ENCODE data around the gene SLC6A11.

SLC6A11 gene

DNA sequence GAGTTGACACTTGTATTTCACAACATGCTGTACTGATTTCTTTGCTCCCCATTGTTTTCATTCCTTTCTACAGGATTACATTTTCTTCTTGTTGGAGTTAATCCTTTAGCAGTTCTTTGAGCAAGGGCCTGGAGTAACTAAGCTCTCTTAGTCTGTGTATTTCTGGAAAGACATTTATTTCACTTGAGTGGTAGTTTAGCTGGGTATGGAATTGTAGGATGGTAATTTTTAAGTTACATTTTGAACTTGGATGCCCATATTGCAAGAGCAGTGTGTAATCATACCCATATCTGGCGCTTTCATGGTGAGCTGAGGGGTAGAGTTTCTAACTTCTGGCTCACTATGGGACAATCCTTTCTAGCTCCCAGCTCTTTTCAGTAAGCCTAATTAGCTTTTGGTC lies 74.6 kb downstream of the SLC6A11 start:
- DNase-seq = no peak

DNA sequence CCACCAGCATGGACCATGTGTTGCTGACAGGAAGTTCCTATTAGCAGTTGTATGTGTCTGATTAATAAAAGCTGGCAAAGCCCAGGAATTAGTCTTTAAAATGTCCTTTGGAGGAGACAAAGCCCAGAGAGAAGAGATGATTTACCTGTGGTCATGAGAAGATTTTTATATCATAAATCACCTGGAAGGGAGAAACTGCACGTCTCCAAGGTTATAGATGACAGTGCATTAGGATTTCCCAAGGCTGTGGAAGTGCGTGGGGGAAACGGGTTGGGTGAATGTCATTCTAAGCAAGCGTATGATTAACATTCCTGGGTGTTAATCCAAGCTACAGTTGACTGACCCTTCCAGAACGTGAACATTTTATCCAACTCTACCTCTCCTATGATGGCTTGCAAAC lies 76.6 kb downstream of the SLC6A11 start:
- DNase-seq = no peak

DNA sequence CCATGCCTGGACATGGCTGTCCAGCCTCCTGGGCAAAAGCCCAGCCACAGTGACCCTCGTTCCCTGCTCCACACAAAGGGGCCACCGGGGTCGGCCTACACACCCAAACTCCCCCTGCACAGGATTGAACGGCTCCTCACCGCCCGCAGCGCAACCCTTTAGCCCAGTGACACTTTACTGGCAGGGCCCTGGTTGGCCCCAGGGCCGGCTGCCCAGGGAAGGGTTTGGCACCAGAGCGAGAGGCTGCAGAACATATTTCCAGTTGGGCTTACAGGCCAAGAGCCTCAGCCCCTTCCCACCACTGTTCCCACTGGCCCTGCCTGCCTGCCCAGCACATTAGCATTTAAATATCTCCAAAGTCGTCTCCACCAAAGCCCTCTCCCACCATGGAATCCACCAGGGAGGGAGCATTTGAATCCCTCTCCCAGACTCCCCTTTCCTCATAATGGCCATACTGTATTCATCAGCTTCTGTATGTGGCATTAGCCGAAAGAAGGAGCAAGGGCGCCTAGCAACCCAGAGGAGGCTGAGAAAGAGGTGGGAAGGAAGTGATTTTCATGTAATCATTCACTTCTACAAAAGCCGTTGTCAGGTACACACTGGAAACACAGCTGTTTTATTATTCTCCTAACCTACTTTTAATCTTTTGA lies 85.4 kb downstream of the SLC6A11 start:
- no peak for DNase-seq

DNA sequence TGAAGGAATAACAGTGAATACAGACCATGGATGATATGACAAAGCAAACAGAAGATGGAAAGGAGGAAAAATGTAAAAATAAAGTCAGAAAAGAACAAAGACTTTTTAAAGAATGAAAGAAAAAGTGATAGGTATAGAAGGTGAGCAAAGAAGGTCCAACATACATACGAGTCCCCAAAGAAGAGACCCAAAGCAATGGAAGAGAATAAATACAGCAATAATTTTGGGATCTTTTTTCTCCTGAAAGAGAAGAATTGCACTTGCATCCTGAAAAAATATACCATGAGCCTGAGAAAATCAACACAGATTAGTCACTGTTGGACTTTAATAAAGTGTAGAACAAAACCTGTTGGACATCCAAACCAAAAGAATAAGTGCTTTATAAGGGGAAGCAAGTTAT lies 91.2 kb downstream of the SLC6A11 start:
- no peak for DNase-seq

DNA sequence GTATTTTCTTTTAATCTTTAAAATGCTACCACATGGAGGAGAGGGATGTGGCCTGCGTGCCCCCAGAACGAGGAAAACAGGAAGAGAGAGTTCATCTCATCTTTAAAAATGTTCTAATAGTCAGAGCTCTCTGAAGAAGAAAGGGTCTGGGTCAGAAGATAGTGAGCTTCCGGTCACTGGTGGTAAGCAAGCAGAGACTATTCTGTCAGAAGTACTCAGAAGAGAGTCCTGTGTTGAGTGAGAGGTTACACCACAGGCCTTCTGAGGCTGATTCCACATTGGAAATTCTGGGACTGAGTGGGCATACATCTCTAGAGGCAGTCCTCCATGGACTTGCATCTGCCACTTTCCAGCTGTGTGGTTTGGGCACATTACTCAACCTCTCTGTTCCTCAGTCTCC lies 94.3 kb downstream of the SLC6A11 start:
- no peak for DNase-seq

DNA sequence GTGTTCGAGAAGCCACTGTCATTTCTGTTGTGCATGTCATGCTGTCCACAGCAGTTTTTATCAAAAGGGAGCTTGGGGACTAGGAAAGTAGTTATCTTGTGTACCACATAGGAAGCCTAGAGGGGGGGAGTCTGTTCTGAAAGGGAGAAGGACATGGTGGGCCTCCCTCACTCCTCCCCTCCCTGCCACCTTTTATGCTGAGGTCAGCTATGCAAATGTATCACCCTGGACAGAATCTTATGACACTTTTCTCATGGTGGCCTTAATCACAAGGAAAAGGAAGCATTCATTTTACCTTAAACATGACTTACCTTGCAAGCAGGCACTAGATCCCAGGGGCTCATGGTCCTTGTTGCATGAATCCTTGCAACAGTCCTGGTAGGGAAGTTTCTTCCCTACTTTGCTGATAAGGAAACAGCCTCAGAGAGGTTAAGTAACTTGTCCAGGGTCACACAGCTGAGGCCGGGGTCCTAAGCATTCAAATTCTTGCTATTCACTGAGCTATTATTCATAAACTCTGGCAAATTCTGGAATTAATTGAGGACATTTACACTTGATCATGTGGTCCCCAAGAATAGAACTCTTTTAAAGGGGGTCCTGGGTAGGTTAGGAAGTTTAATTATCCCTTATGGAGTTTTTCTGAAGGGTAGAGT lies 95.4 kb downstream of the SLC6A11 start:
- no peak for DNase-seq

DNA sequence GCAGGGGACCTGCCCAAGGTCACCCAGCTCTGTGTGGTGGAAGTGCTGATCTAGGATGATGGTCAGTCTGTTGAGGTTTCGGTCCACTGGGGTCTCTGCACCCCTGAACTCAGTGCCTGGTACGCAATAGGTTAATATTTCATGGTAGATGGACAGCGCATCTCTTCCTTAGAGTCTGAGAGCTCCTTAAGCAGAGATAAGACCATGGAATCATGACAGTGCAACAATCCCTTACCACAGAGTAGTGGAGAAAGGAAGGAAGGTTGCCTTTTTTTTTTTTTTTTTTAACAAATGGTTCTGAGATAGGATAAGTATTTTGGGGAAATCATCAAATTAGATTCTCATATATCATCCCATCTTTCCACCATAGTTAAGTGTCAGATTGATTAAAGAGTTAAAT lies 96.8 kb downstream of the SLC6A11 start:
- DNase-seq = no peak

DNA sequence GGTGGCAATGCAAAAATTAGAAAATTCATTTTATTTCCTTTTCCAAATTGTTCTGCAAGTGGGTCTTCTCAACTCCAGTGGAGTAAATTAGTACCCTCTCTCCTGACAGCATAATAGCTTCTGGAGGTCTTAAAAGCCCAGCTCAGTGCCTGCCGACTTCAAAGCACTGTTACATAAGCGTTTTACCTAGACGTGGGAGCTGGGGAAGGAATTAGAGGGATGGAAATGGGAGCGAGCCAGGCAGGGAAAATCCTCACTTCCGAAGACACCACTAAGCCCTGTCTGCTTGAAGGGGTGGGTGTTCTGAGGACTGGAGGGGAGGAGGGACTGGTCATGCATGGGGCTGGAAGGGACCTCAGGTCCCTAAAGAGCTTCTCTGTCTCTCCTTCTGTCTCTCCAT lies 99.3 kb downstream of the SLC6A11 start:
- DNase-seq = no peak

DNA sequence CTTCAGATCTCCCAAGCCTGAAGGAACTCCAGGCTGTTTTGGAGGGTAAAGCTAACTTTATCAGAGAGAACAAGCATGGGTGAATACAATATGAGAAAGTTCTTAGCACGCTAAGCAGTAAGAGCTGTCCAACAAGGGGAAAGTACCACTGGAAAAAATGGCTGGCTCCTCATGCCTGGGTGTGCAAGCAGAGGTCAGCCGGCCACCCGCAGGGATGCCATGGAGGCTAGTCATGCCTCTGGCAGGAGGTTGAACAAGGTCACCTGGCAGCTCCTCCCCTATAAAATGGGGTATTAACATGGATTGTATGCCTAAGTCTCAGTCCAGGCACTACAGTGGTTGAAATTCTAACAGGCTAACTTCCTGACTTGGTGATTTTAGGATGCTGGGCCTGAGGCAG lies 101.1 kb downstream of the SLC6A11 start:
- DNase-seq = no peak

DNA sequence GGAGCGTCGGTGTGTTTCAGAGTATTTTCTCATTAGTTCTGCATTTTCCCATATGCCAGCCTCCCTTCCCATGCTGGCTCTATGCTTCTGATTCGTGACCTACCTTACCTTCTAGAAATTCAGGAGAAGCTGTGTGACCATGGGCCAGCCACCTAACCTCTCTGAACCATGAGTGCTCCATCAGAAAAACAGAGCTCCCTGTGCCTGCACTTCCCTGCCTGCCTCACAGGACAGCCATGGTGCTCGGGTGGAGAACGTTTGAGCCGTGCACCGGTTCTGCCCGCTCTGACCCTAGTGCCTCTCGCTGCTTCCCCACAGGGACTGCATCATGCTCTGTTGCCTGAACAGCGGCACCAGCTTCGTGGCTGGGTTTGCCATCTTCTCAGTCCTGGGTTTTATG lies 102.0 kb downstream of the SLC6A11 start:
- no peak for DNase-seq

DNA sequence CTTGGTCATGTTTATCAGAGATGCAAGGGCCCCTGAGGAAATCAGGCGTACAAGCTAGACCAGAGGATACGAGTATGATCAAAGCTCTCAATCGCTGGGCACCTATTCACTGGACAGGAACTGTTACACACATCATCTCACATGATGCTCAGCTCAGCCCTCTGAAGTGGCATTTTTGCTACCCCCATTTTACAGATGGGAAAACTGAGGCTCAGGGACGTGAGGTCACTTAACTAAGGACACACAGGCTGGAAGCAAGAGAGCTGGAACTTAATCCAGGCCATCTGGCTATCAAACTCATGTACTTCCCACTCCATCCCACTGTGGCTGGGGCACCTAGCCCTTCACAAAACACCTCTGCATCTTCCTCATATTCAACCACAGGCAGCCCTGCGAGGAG lies 103.6 kb downstream of the SLC6A11 start:
- no peak for DNase-seq

DNA sequence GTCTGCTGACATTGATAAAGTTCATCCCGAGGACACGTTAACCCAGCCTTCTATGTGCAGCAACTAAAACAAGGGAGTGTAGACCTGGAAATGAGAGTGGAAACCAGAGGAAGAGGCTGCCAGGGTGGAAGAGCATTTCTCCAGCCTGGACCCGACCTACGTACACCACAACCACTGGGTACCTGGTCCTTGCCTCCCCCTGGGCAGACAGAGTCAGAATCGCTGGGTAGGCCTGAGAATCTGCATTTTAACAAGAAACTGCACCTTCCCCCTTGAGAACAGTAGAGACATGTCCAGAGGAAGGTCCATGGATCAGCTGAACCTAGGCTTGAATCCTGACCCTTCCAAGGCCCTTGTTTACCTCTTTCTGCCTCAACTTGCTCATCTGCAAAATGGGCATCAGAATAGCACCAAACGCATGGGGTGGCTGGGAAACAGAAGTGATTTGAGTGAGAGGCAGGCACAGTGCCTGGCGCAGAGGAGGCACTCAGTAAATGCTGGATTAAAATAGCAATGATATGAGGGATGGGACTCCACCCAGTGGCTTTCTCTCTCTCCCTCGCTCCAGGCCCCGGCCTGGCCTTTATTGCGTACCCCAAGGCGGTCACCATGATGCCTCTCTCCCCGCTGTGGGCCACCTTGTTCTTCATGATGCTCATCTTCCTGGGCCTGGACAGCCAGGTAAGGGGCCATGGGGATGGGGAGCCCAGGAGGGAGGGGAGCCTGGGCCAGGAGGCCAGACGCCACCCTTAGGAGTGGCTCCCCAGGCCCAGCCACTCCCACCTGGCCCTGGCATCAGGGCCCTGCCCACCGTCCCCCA lies 109.6 kb downstream of the SLC6A11 start:
- DNase-seq = no peak

DNA sequence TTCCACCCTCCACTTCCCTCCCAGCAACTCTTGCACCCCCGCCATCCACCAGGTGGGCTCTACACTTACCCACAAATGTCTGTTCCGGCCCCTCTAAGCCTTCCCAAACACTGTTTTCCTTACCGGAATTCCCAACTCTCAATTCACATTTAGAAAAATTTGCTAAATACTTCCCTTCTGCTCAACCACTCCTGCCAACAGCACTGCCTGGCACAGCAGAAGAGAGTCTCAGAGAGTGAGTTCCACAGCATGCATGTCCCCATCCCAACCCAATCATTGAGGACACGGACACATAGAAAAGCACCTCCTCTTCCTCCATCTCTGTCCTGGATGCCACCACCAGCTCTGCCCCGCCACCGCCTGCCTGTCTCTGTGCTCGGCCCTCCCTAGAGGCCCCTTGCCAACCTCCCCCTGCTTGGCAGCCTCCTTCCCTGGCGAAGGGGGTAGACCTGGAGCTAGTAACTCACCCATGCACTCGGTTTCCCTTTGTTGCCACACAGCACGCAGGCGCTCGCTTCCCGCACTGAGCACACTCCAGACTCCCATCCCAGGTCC lies 110.3 kb downstream of the SLC6A11 start:
- DNase-seq = no peak

DNA sequence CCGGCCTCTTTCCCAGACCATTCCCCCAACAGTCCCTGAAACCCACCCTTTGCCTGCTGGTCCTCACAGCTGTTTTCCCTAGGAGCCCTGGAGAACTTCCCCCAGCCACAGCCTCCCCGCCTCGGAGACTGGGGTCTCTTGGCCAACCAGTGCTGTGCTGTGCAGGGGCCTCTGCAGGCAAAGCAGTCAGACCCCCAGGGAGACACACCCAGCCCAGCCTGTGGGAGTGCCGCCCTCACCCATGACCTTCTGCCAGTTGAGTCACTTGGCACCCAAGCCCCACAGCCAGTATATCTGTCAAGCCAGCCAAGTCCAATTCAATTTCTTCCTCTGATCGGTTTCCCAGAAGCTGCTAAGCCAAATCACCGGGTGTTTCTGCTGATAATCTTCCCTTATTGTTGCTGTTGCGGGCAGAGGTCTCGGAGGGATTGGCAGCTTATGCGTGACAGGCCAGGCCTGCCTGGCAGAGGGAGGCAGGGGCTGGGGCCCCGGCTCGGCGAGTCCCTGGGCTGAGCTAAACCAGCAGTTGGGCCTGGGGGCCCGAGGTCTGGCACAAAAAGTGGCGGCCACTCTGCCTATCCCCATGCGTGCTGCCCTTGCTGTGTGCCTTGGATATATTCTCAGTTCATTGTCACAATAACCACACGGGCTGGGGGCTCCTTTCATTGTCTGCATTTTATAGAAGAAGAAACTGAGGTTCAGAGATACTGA lies 110.9 kb downstream of the SLC6A11 start:
- DNase-seq = no peak

DNA sequence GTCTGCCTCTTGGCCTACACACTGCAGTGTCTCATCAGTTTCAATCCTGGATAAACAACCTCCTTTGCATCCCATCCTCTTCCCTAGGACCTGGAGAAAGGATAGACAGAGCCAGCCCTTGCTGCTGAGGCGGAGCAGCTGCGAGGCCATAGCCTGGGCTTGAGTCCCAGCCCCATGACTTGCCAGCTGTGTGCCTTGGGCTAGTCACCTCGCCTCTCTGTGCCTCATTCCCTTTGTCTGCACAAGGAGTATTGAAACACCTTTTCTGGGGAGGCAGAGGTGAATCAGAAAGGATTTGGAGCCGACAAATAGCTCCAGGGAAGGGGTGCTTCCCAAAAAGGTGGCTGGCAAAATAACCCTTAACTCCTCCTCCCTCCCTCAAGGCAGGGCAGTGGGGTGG lies 111.5 kb downstream of the SLC6A11 start:
- DNase-seq = no peak

DNA sequence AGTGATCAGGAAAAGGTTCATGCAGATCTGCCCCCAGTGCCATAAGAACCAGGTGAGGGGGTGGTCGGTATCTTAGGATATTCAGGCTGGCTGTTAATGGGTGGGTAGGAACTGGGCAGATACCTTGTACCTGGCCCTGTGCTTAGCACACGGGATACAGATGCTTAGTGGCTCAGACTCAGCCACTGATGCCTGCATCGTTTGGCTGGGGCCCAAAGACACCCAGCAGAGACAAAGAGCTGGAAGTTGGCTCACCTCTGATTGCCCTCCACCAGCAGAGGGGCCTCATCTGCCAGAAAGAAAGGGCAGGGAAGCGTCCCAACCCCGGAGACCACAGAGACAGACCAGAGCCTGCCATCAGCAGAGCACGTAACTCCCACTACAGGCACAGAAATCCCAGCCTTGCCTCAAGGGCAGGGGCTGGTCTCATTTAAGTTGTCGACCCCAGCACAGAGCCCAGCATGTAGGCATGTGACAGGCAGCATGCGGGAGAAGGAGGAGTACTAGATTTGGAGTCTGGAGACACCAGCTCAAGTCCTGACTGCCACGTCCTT lies 112.5 kb downstream of the SLC6A11 start:
- DNase-seq = no peak

DNA sequence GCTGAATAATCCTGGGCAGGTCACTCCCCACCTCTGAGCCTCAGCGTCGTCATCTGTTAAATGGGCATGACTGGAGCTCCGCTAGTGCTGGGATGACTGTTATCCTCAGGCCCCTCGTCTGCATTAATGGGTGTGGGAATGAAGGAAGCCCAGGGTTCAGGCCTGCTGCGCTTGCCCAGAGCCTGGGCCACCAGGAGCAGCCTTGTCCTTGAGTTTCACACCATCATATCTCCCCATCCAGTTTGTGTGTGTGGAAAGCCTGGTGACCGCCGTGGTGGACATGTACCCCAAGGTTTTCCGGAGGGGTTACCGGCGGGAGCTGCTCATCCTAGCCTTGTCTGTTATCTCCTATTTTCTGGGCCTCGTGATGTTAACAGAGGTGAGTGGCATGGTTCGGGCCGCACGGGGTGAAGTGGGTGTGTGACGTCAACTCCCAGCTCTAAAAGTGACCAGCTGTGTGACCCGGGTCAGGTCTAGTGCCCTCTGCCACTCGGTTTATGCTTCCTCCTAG lies 113.0 kb downstream of the SLC6A11 start:
- no peak for DNase-seq

DNA sequence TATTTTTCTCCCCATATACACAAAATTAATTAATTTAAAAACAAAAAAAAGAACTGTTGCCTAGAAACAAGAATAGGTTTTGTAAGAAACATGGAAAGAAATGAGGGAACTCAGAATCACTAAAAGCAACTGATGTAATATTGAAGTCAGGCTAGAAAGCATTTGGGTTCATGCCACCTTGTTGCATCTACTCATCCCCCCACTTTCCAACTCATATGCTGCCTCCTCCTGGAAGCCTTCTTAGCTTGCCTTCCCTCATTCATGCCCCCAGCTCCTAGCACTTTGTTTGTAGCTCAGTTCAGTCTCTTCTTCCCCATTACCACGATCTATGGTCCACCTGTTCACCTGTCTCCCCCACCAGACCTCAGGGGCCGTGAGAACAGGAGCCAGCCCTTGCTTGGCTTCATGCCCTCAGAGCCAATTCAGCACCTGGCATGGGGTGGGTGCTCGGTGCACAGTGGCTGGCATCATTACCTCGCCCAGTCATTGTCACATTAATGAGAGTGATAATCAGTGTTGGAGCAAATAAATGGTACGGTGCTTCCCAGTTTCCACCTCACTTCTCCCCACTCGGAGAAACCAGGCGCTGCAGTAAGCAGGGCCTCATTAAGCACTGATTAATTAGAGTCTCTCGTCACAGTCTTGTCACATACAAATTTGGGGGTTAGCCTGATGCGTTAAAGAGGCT lies 114.1 kb downstream of the SLC6A11 start:
- DNase-seq = no peak

DNA sequence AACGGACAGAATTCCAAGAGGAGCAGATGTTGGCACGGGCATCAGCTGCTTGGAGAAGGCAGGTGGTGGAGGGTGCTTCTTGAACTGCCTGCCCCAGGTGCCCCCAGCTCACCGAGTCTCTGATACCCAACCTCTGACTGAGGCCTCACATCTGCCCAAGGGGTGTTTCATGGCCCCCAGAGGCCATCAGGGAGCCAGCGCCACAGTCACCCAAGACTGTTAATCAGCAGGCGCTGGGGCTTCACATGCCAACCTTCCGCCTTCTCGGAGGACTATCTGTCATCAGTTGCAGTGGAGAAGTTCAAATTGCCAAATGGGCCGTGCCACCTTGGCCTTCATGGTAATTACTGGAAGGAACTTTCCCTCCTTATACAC lies 114.6 kb downstream of the SLC6A11 start:
- DNase-seq = no peak

DNA sequence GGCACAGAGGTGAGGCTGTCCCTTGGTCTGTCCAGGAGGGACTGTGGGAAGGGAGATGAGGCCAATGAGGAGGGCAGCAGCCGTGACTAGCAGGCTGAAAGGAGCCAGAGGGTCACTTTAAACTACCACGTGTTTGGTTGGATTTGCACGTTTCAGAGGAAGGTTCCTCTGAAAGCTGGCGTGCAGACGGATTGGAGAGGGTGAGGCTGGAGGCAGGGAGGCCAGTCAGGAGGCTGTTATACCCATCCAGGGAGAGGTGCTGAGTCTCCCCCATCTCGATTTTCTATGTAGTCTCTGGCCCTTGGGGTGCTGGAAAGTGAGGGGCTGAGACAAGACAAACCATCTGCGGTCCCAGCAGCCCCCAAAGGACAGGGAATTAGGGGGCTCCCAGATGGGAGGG lies 116.6 kb downstream of the SLC6A11 start:
- DNase-seq = no peak

DNA sequence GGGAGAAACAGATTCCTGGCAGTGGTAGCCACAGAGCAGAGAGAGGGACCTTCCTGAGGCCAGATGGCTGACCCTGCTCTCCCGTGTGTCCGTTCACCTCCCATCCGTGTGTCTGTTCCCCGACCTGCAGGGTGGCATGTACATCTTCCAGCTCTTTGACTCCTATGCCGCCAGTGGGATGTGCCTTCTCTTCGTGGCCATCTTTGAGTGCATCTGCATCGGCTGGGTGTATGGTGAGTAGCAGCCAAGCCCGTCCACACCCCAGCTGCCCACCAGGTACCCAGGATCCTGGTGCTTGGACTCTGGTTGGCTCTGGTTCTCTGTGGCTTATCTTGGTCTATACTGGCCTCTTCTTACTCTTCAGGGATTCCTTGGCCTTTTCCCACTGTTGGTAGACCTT lies 117.0 kb downstream of the SLC6A11 start:
- DNase-seq = no peak

DNA sequence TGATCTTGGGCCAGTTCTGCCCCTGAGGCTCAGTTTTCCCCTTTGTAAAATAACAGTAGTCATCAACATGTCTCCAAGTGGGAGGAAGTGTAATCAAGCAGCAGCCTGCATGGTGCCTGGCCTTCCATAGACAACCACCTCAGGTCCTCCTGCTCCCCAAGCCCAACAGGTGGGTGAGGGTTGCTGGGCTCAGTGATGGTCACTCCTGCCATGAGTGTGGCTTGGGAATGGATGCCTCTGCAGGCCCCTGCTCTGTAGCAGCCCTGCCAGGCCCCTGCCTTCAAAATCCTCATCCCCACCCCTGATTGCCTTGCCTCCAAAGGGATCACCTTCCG lies 117.4 kb downstream of the SLC6A11 start:
- DNase-seq = no peak
